Right lobe of liver (tissue), 6 donors: ENCODE data around the gene CLDND1. TPM values are rescaled to one million over a fixed set of nuclear protein-coding genes. Genes with fewer than 3 reads are reported as not detected.

Experiments used
- ATAC-seq, 4 donors: fragments of 200-7000 bp; cut with Tn5 transposase; one replicate each; pipeline ENCODE4 v1.9.1; 2020; ENCODE audit warnings: mild to moderate bottlenecking in 4 of 4, moderate library complexity in 4 of 4
- DNase-seq, 3 donors: peaks; one replicate each; pipeline ENCODE4 v3.0.0-alpha.2; 2020
- H3K27ac ChIP-seq, 3 donors: fragments of 200-600 bp; one replicate each; pipeline ENCODE4 v1.8.0; 2022
- H3K27me3 ChIP-seq, 2 donors: fragments of 200-600 bp; one replicate each; pipeline ENCODE4 v1.8.0; 2022
- H3K36me3 ChIP-seq, 4 donors: fragments of 200-600 bp; sonication (generic) in 1 of 4; one replicate each; pipeline versions ENCODE4 v1.5.1 to v1.8.0; 2017 to 2022; ENCODE audit warnings: control low read depth in 1 of 4
- H3K4me1 ChIP-seq, 4 donors: fragments of 200-600 bp; sonication (generic) in 1 of 4; one replicate each; pipeline versions ENCODE4 v1.5.1 to v1.8.0; 2017 to 2022; ENCODE audit warnings: control low read depth in 1 of 4
- H3K4me3 ChIP-seq, 3 donors: fragments of 200-600 bp; one replicate each; pipeline ENCODE4 v1.8.0; 2022
- H3K9me3 ChIP-seq, 4 donors: fragments of 200-600 bp; sonication (generic) in 1 of 4; one replicate each; pipeline versions ENCODE4 v1.5.1 to v1.8.0; 2017 to 2022; ENCODE audit warnings: control low read depth in 1 of 4
- CTCF ChIP-seq, 4 donors: fragments of 200-600 bp in 3 of 4; fragments of 450-650 bp in 1 of 4; IDR thresholded peaks; one replicate each; pipeline versions ENCODE4 v1.5.1 to v1.8.0; 2016 to 2022; ENCODE audit warnings: antibody characterized with exemption in 4 of 4, mild to moderate bottlenecking in 2 of 4
- POLR2A ChIP-seq: fragments of 450-650 bp; IDR thresholded peaks from one replicate; pipeline ENCODE4 v1.6.1; 2017; ENCODE audit warnings: antibody characterized with exemption, mild to moderate bottlenecking
- WGBS: methylation state at CpG from one replicate; pipeline ENCODE4 v1.1.6; 2018; ENCODE audit warnings: low coverage, low lambda C conversion rate; ENCODE audit not compliant: insufficient coverage; ENCODE audit errors: missing lambda C conversion rate; 5-methylcytosine and 5-hydroxymethylcytosine counted together
- intact Hi-C, 2 donors: fragments of 100-400 bp; cut with DNase I; formaldehyde crosslinking; loops; one replicate each; pipeline versions ENCODE4 v1.11.2 to v1.14.1; 2022
- total RNA-seq, 6 experiments: library from RNA; depleted of rRNA in 2 of 6; stranded (reverse); fragments of >200 nt in 2 of 6; fragmentation: NEBNext Ultra II Directional in 3 of 6; extraction: Animal tissue kit (Norgen Biotek cat#: 25700) in 3 of 6; gene quantifications; one replicate each; pipeline versions ENCODE4 v1.1.0 to v1.2.4, GENCODE V29; 2016 to 2023
- donor health status: DM: no; HTN: yes; CAD: no.
- donor health status: DM: no; HTN: no; CAD: no.
- donor health status: DM: no; HTN: no; CAD: no.
- donor health status: DM: no; HTN: yes; CAD: no.
- donor health status: DM: no; HTN: yes; CAD: no.

Gene CLDND1
- total RNA-seq, 6 experiments from 2014 or later, result 26.1 to 44.8 (median 34.9) TPM

GRCh38 chr3:98508582-98508981 lies 14.1 kb downstream of the CLDND1 start:
- WGBS, result 100% methylated on average over 2 of the region's 2 CpGs
- DNase-seq, result no peak
- Histone ChIP-seq H3K27me3 (no peaks in the 10 kb centered on the region), H3K9me3 (no peaks in the 10 kb centered on the region), H3K36me3 (no peaks in the 10 kb centered on the region), H3K4me3 (no peak overlapping the region), H3K27ac (no peak overlapping the region), H3K4me1 (no peaks in the 10 kb centered on the region)
- ATAC-seq, result no peak
- TF ChIP-seq POLR2A, result no peak
- TF ChIP-seq CTCF (IDR thresholded peaks at IDR 0.05), result no peak
- intact Hi-C loops, result no loop called here

GRCh38 chr3:98504539-98504938 lies 18.2 kb downstream of the CLDND1 start:
- no peak for DNase-seq
- WGBS, result 67% methylated on average over 4 of the region's 4 CpGs
- H3K36me3 ChIP-seq, result no peaks in the 10 kb centered on the region

DNA sequence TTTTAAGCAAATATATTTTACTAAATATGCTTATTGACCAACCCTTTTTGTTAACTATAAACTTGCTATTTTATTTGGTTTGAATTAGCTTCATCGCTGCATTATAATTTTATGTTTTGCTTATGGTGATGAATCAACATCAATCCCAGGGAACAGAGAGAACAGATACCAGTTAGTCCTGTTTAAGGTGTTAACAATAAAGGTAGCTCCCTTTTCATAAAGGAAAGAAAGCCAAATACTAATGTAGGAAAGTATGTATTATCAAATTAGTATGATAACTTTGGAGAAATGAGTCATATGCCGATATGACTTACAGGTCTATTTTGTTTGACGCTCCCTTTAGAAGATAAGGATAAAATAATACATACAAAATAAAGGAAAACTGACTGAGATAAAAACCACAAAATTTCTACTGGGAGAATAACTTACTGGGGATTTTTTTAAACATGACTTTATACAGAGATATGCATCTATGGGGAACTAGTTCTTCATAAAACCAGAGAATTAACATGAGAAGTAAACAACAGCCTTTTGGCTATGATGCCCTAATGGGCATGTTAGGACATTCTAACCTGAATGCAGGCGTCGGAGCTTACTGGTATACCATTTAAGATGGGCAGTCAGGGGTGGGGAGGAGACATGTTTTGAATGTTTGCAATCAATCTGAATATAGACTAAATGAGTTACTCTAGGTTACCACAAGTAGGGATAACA lies 20.7 kb downstream of the CLDND1 start:
- Histone ChIP-seq H3K36me3 (no peaks in the 10 kb centered on the region), H3K4me1 (no peaks in the 10 kb centered on the region), H3K9me3 (no peaks in the 10 kb centered on the region), H3K27me3 (no peaks in the 10 kb centered on the region), H3K27ac (no peak overlapping the region), H3K4me3 (no peak overlapping the region)
- TF ChIP-seq CTCF (IDR thresholded peaks at IDR 0.05), result no peak
- no peak for TF ChIP-seq POLR2A
- no peak for DNase-seq
- ATAC-seq, result no peak
- intact Hi-C loops, result no loop called here
- WGBS, result 90% methylated on average over 5 of the region's 5 CpGs

More at GRCh38 chr3:98504539-98504938, 18.2 kb downstream of the CLDND1 start:
- Histone ChIP-seq H3K27me3 (no peaks in the 10 kb centered on the region), H3K4me3 (no peak overlapping the region), H3K27ac (no peak overlapping the region), H3K4me1 (no peaks in the 10 kb centered on the region), H3K9me3 (no peaks in the 10 kb centered on the region)
- no peak for ATAC-seq
- no peak for TF ChIP-seq POLR2A
- no peak for TF ChIP-seq CTCF (IDR thresholded peaks at IDR 0.05)
- intact Hi-C loops, result no loop called here

DNA sequence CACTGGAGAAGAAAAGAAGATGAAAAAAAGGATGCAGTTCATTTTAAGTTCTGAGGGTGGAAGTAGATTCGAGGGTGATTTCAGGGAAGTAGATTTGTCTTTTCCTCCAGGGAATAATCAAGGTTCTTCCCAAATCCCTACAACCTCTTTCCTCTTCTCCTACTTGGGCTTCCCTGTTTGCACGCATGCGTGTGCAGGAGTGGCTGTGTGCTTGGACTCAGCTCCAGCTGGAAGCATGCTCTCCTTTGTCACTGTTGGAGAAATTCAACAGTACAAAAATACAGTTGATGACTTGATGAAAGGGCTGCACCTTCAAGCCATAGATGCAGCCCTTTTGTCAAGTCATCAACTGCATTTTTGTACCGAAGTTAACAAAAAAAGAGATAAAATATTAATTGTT lies 21.4 kb downstream of the CLDND1 start:
- Histone ChIP-seq H3K27me3 (no peaks in the 10 kb centered on the region), H3K9me3 (no peaks in the 10 kb centered on the region), H3K27ac (no peak overlapping the region), H3K4me1 (no peaks in the 10 kb centered on the region), H3K36me3 (no peaks in the 10 kb centered on the region), H3K4me3 (no peak overlapping the region)
- no peak for ATAC-seq
- intact Hi-C loops, result no loop called here
- DNase-seq, result no peak
- 86% methylated on average over 4 of the region's 4 CpGs for WGBS
- TF ChIP-seq POLR2A, result no peak
- no peak for TF ChIP-seq CTCF (IDR thresholded peaks at IDR 0.05)
